ENCODE data around the gene PLAAT5. TPM values are rescaled to one million over a fixed set of nuclear protein-coding genes. Genes with fewer than 3 reads are reported as not detected.

The PLAAT5 gene
- total RNA-seq, 1 donor from 2014 or later = not detected

DNA sequence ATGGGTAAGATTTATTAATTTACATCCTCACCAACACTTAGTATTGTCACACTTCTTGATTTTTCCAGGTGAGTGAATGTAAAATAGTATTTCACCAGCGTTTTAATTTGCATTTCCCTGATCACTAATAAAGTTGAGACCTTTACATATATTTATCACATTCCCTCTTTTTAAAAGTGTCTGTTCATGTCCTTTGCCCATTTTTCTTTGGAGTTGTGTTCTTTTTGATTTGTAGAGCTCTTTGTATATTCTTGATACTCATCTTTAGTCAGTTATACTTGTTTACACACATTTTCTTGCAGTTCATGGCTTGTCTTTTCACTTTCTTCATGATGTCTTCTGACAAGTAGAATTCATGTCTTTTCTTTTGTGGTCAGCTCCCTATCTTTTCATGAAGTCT, 2.2 kb upstream of the PLAAT5 start:
- Histone ChIP-seq H3K36me3 (ENCODE audit: control insufficient read depth, insufficient read depth, low read length) (no peaks in the 10 kb centered on the region), H3K4me3 (ENCODE audit: low read depth, low read length) (no peak overlapping the region), H3K27me3 (ENCODE audit: control insufficient read depth, insufficient read depth, low read length) (peaks cover 19% of the 10 kb centered on the region)
- DNase-seq (ENCODE audit: low read depth) = no peak
- TF ChIP-seq CTCF (IDR thresholded peaks at IDR 0.05; ENCODE audit: insufficient read depth, low read length, severe bottlenecking) = no peak
- FAIRE-seq = no peak

DNA sequence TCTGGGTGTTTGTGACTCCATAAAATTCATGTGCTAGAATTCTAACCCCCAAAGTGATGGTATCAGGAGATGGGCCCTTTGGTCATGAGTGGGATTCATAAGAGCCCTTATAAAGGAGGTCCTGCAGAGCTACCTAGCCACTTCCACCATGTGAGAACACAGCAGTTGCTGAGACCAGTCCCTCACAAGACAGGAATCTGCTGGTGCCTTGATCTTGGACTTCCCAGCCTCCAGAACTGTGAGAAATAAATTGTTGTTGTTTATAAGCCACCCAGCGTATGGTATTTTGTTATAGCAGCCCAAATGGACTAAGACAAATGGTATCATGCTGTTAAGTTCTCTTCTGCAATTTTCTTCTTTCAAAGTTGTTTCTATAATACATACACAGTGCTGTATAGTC, 1.5 kb upstream of the PLAAT5 start:
- Histone ChIP-seq H3K36me3 (ENCODE audit: control insufficient read depth, insufficient read depth, low read length) (no peaks in the 10 kb centered on the region), H3K27me3 (ENCODE audit: control insufficient read depth, insufficient read depth, low read length) (peaks cover 19% of the 10 kb centered on the region), H3K4me3 (ENCODE audit: low read depth, low read length) (no peak overlapping the region)
- no peak for TF ChIP-seq CTCF (IDR thresholded peaks at IDR 0.05; ENCODE audit: insufficient read depth, low read length, severe bottlenecking)
- DNase-seq (ENCODE audit: low read depth) (no peak), FAIRE-seq (no peak)

DNA sequence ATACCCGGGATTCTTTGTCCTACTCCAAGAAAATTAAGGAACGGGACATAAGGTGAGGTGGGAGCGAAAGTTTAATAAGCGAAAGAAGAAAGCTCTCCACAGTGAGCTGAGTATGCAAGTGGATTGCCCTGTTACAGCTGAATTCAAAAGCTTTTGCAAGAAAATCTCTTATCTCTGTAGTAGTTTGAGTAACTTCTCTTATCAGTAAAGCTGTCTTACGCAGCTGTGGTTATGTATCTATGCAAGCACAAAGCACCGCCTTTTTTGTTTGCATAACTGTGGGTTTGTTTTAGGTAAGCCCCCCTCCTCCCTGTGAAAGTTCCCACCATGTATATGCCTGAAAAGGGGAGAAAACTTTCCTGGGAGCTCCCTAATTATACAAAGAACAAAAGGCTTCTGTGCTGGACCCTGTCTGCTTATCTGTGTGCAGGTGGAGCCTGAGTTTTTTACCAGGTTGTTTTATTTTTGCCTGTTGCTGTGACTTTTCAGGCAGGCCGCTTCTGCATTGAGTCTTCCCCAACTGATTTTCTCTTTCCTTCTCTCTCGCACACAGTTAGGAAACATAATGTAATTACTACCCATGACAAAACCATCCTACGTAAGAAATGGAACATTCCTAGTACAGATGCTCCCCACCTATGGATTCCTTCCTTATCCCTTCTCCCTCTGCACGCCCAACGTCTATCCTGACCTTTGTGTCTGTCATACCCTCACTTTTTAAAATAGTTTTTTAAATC, 837 bp upstream of the PLAAT5 start:
- no peaks in the 10 kb centered on the region for H3K36me3 ChIP-seq (ENCODE audit: control insufficient read depth, insufficient read depth, low read length)
- H3K4me3 ChIP-seq (ENCODE audit: low read depth, low read length) = no peak overlapping the region
- TF ChIP-seq CTCF (IDR thresholded peaks at IDR 0.05; ENCODE audit: insufficient read depth, low read length, severe bottlenecking) = no peak
- peaks cover 19% of the 10 kb centered on the region for H3K27me3 ChIP-seq (ENCODE audit: control insufficient read depth, insufficient read depth, low read length)
- FAIRE-seq (no peak), DNase-seq (ENCODE audit: low read depth) (no peak)

DNA sequence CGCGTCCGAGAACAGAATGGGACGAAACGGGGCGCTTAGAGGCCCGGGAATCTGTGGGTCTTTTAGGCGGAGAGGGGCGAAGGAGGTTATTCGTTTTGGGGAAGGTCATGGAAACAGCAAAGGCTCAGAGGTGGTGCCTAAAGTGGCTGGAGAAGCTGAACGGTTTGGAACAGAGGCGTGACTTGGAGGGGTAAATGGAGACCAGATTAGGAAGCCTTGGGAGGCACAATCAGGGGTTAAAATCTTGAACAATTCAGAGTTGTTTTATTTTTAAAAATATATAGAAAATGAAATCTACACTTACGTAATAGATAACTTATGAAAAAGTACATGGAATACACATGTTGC, 247 bp upstream of the PLAAT5 start:
- H3K27me3 ChIP-seq (ENCODE audit: control insufficient read depth, insufficient read depth, low read length) = peaks cover 19% of the 10 kb centered on the region
- DNase-seq (ENCODE audit: low read depth) = no peak
- peak overlapping the region; percentile 17 for H3K4me3 ChIP-seq (ENCODE audit: low read depth, low read length)
- H3K36me3 ChIP-seq (ENCODE audit: control insufficient read depth, insufficient read depth, low read length) = no peaks in the 10 kb centered on the region
- FAIRE-seq = no peak
- no peak for TF ChIP-seq CTCF (IDR thresholded peaks at IDR 0.05; ENCODE audit: insufficient read depth, low read length, severe bottlenecking)

GRCh38 chr11:63489879-63490278, 1.1 kb downstream of the PLAAT5 start:
- no peak for DNase-seq (ENCODE audit: low read depth)
- TF ChIP-seq CTCF (IDR thresholded peaks at IDR 0.05; ENCODE audit: insufficient read depth, low read length, severe bottlenecking) = no peak
- no peak overlapping the region for H3K4me3 ChIP-seq (ENCODE audit: low read depth, low read length)
- peaks cover 19% of the 10 kb centered on the region for H3K27me3 ChIP-seq (ENCODE audit: control insufficient read depth, insufficient read depth, low read length)
- no peaks in the 10 kb centered on the region for H3K36me3 ChIP-seq (ENCODE audit: control insufficient read depth, insufficient read depth, low read length)
- FAIRE-seq = no peak

DNA sequence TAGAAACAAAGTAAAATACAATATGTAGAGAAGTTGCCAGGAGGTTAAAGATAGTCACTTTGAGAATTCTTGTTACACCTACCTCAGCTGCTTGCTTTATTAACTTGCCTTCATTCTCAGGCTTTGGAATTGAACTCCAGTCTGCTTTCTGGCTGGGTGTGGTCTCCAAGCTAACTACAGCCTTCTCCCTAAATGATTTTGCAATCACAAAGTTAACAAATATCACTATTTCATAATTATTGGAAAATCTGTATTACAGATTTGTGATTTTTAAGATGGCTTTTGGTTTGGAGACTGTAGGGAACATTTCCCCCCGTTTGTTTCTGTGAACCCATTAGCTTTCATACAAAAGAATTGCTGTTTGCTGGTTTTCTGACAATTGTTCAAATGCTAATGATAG, 2.2 kb downstream of the PLAAT5 start:
- H3K27me3 ChIP-seq (ENCODE audit: control insufficient read depth, insufficient read depth, low read length) = peaks cover 19% of the 10 kb centered on the region
- no peak for TF ChIP-seq CTCF (IDR thresholded peaks at IDR 0.05; ENCODE audit: insufficient read depth, low read length, severe bottlenecking)
- no peak for FAIRE-seq
- DNase-seq (ENCODE audit: low read depth) = no peak
- H3K4me3 ChIP-seq (ENCODE audit: low read depth, low read length) = no peak overlapping the region
- no peaks in the 10 kb centered on the region for H3K36me3 ChIP-seq (ENCODE audit: control insufficient read depth, insufficient read depth, low read length)

Measured in bronchial epithelial cell (primary cell).